ENCODE measurements around the gene ATAD1. TPM values are rescaled to one million over a fixed set of nuclear protein-coding genes. Genes with fewer than 3 reads are reported as not detected.

The ATAD1 gene
- total and polyA plus RNA-seq, 9 of the 15 experiments (the other 6 are each of a cell fraction or from before 2014, with no cell fraction given) = 11.3 to 33.8 (median 27.3) TPM

- no peak for FAIRE-seq
- 80% methylated on average over 2 of the region's 2 CpGs for WGBS (ENCODE audit: insufficient coverage, low coverage, missing lambda C conversion rate)
- Histone ChIP-seq H3K4me3 (no peak overlapping the region), H3K79me2 (ENCODE audit: control insufficient read depth, insufficient read depth, low read length) (no peaks in the 10 kb centered on the region), H3K36me3 (ENCODE audit: control insufficient read depth, insufficient read depth, low read length) (peaks cover 35% of the 10 kb centered on the region), H3K9me1 (ENCODE audit: control insufficient read depth, insufficient read depth, low read length) (no peaks in the 10 kb centered on the region), H3K27ac (ENCODE audit: extremely low read depth, low read depth, low read length) (no peak overlapping the region), H3K9ac (ENCODE audit: insufficient read depth in 1 of 2, low read depth in 2 of 2, low read length in 2 of 2) (no peak overlapping the region), H4K20me1 (replicated peaks; ENCODE audit: control insufficient read depth, insufficient read depth, low read length) (no peaks in the 10 kb centered on the region), H3K4me1 (replicated peaks in 1 of 2; ENCODE audit: control insufficient read depth in 2 of 2, insufficient read depth in 2 of 2, low read length in 2 of 2) (no peaks in the 10 kb centered on the region), H3K27me3 (ENCODE audit: control insufficient read depth in 2 of 2, insufficient read depth in 2 of 2, low read length in 2 of 2) (no peaks in the 10 kb centered on the region), H3K9me3 (replicated peaks; ENCODE audit: control insufficient read depth, insufficient read depth, low read depth, low read length) (no peaks in the 10 kb centered on the region), H2AFZ (ENCODE audit: low read depth, low read length) (no peak overlapping the region), H3K4me2 (ENCODE audit: insufficient read depth, low read length) (no peak overlapping the region)
- CTCF ChIA-PET (ENCODE audit: low intra/inter-chr PET ratio) = no interaction called here
- BruUV-seq (replicated peaks) = no TSS peak
- no peak for DNase-seq (ENCODE audit: extremely low read depth in 1 of 4, low spot score in 3 of 4)
- ATAC-seq = no peak
- intact Hi-C loops (cut with micrococcal nuclease) = no loop called here
- POLR2A ChIA-PET = no interaction called here
- in situ Hi-C loops (cut with MboI) = no loop called here
- no peak for TF ChIP-seq ZNF24 (IDR thresholded peaks at IDR 0.05)
- TF ChIP-seq ZFP91 (CRISPR knock-in tag; IDR thresholded peaks at IDR 0.05) = no peak
- no peak for TF ChIP-seq ELF2 (CRISPR knock-in tag; IDR thresholded peaks at IDR 0.05)
- TF ChIP-seq ZNF324 (CRISPR knock-in tag; IDR thresholded peaks at IDR 0.05) = no peak
- TF ChIP-seq NRF1 (conservative IDR thresholded peaks at IDR 0.05 in 1 of 2, IDR thresholded peaks at IDR 0.05 in 1 of 2) = no peak
- no peak for TF ChIP-seq DMBX1 (CRISPR knock-in tag; IDR thresholded peaks at IDR 0.05; ENCODE audit: borderline replicate concordance)
- TF ChIP-seq ZNF398 (CRISPR knock-in tag; IDR thresholded peaks at IDR 0.05) = no peak
- TF ChIP-seq PKNOX1 (IDR thresholded peaks at IDR 0.05) = no peak
- TF ChIP-seq ESRRA (IDR thresholded peaks at IDR 0.05; ENCODE audit: borderline replicate concordance, low read depth) = no peak
- no peak for TF ChIP-seq HDAC2 (IDR thresholded peaks at IDR 0.05)
- no peak for TF ChIP-seq KLF6 (CRISPR knock-in tag; IDR thresholded peaks at IDR 0.05; ENCODE audit: borderline replicate concordance)
Observed at GRCh38 chr10:87752566-87752965, 65.5 kb downstream of the ATAD1 start.
